Activated naive CD8-positive, alpha-beta T cell treated with anti-CD3 and anti-CD28 coated beads for 36 hours (primary cell): ENCODE results near the gene TFCP2L1. TPM values are rescaled to one million over a fixed set of nuclear protein-coding genes. Genes with fewer than 3 reads are reported as not detected.

ENCODE experiments used
- DNase-seq: peaks from one replicate; pipeline ENCODE4 v3.0.0; 2021
- H3K27ac Mint-ChIP-seq: one replicate; pipeline ENCODE4 v1.8.0; 2022; ENCODE audit warnings: mild to moderate bottlenecking, moderate library complexity, mixed read lengths
- H3K27me3 Mint-ChIP-seq: one replicate; pipeline ENCODE4 v1.8.0; 2022; ENCODE audit warnings: mild to moderate bottlenecking, mixed read lengths
- H3K36me3 Mint-ChIP-seq: one replicate; pipeline ENCODE4 v1.8.0; 2021; ENCODE audit warnings: mild to moderate bottlenecking, mixed read lengths
- H3K4me1 Mint-ChIP-seq: one replicate; pipeline ENCODE4 v1.8.0; 2021; ENCODE audit warnings: mixed read lengths
- H3K4me3 Mint-ChIP-seq: one replicate; pipeline ENCODE4 v1.8.0; 2022; ENCODE audit warnings: mild to moderate bottlenecking, moderate library complexity, mixed read lengths
- H3K9me3 Mint-ChIP-seq: one replicate; pipeline ENCODE4 v1.8.0; 2022; ENCODE audit warnings: mixed read lengths
- total RNA-seq, 2 experiments: library from RNA; stranded (reverse); gene quantifications; one replicate each; pipeline ENCODE4 v1.2.3, GENCODE V29; 2021

TFCP2L1 gene
- total RNA-seq, 2 experiments from 2014 or later = 0.04 to 0.06 TPM

DNA sequence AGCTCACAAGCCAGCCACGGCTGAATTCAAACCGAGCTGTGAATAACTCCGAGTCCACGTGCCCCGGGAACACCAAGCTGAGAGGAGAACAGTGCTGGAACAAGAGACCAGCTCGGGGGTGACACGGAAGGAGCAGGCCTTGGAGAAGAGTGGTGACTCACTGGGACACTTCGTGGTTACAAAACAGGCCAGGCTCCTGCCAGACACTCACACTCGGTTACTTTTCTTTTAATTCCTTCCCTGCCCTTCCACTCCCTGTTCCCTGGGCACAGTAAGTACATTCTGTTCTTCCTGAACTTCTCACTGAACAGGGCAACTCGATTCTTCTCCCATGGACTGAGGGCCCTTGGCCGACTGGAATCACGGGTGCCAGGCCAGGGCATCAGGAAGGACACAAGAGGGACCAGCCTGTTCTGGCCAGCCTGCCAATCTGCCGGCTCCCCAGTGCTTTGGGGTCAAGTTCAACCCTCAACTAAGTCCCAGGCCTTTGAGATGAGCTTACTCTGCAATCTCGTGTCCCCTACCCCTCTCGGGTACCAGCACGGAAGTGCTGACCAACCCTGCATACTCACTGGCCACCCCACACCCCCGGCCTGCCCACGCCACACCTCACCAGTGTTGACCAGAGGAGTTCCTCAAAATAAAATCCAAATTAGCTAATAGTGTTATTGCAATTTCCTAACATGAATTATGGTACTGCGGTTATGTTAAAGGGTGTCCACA, 87.5 kb downstream of the TFCP2L1 start:
- Mint-ChIP-seq H3K9me3 (no peaks in the 10 kb centered on the region), H3K27me3 (no peaks in the 10 kb centered on the region), H3K36me3 (no peaks in the 10 kb centered on the region)

DNA sequence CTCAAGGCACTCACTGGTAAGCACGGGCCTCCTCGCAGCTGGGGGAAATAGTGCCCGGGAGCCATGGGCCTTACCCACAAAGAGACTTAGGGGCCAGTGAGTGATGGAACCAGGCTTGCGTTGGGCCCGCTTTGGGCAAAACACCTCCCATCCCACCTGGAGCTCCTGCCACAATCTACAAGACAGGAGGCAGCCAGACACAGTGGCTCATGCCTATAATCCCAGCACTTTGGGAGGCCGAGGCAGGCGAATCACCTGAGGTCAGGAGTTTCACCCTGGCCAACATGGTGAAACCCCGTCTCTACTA, 88.2 kb downstream of the TFCP2L1 start:
- H3K27me3 Mint-ChIP-seq = no peaks in the 10 kb centered on the region
- H3K4me1 Mint-ChIP-seq = no peaks in the 10 kb centered on the region
- H3K36me3 Mint-ChIP-seq = no peaks in the 10 kb centered on the region
- DNase-seq = no peak
- H3K27ac Mint-ChIP-seq = no peak overlapping the region
- no peaks in the 10 kb centered on the region for H3K9me3 Mint-ChIP-seq
- no peak overlapping the region for H3K4me3 Mint-ChIP-seq

More for the DNA sequence above, 87.5 kb downstream of the TFCP2L1 start:
- no peak overlapping the region for H3K27ac Mint-ChIP-seq
- H3K4me3 Mint-ChIP-seq = no peak overlapping the region
- no peak for DNase-seq
- no peaks in the 10 kb centered on the region for H3K4me1 Mint-ChIP-seq

DNA sequence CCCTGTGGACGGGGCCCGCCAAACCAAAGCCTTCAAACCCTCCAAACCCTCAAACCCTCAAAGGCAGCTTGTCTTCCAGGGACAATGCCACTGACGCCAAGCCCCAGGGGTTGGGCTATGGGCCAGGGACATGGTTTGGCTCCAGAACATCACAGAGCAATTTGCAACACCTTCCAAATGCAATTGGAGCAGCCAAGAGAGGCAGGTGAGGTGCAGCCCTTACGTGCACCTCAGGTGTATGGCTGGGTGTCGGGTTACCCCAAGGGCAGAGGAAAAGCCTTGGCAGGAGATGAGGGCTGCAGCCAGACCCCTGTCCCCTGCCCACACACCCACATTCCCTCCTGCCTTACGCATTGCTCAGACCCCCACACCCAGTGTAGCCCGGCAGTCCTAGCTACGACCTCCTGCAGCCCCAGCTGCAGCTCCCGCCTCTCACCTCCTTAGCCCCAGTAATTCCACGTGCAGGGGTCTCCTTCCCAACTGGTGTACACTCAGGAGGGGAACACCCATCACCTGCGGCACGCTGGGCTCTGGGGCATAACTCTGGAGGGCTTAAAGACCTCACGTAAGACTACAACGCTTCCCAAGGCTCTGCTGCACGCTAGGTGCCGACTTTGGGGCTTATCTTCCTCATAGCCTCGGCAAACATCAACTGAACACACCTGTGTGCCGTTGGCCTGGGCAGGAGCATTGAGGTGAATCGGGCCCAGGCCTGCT, 88.7 kb downstream of the TFCP2L1 start:
- H3K4me3 Mint-ChIP-seq = no peak overlapping the region
- no peaks in the 10 kb centered on the region for H3K27me3 Mint-ChIP-seq
- no peak overlapping the region for H3K27ac Mint-ChIP-seq
- H3K36me3 Mint-ChIP-seq = no peaks in the 10 kb centered on the region
- no peak for DNase-seq
- no peaks in the 10 kb centered on the region for H3K9me3 Mint-ChIP-seq
- H3K4me1 Mint-ChIP-seq = no peaks in the 10 kb centered on the region

DNA sequence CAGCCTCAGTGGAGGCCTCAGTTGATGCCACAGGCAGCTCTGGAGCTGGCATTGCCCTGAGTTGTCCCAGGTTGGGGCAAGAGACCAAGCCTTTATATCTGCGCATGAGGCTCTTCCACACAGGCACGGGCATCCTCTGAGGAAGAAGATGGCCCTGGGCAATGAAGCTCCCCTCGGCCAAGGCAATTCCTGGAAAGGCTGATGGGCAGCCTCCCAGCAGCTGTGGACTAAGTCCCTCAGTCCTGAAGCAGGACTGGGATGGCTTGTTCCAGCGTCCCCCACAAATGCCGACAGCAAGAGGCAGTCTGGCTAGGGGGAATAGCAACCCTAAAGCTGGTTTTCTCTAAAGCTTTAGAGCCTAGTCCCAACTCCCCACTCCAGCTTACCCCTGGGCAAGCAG, 90.0 kb downstream of the TFCP2L1 start:
- Mint-ChIP-seq H3K4me3 (no peak overlapping the region), H3K4me1 (no peaks in the 10 kb centered on the region), H3K36me3 (no peaks in the 10 kb centered on the region), H3K9me3 (no peaks in the 10 kb centered on the region), H3K27me3 (no peaks in the 10 kb centered on the region), H3K27ac (no peak overlapping the region)
- no peak for DNase-seq

DNA sequence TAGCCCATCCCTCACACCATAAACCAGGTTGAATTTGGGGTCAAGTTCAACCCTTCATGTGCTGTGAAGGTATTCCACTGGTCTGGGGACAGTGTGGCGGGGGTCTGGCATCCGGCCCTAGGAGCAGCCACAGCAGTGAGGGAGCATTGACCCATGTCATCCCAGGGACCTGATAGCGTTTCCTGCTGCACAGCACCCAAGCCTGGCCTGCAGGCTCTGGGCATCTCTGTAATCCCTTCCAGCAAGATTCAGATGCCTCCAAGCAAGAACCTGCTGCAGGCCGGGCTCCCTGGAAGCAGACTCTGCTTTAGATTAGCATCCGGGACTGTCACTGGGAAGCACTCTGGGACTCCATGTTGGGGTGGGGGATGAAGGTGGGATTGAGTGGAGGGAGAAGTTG, 90.4 kb downstream of the TFCP2L1 start:
- DNase-seq = no peak
- no peaks in the 10 kb centered on the region for H3K27me3 Mint-ChIP-seq
- H3K27ac Mint-ChIP-seq = no peak overlapping the region
- H3K9me3 Mint-ChIP-seq = no peaks in the 10 kb centered on the region
- no peaks in the 10 kb centered on the region for H3K4me1 Mint-ChIP-seq
- H3K36me3 Mint-ChIP-seq = no peaks in the 10 kb centered on the region
- H3K4me3 Mint-ChIP-seq = no peak overlapping the region

DNA sequence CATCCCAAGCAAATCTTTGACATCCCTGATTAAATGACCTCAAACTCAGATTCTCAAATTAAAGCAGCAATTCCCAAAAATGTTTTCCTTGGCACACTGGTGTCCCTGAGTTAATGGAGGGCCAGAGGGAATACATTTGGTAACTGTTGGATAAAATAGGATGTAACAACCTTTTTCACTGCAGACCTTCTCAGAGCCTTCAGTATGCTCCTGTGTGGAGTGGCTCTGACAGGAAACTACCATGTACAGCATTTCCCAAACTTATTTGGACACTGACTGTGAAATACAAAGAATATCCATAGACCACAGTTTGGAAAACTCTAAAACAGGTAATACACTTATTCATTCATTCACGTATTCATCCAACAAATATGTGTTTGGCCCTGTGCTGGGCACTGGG, 91.8 kb downstream of the TFCP2L1 start:
- DNase-seq = no peak
- Mint-ChIP-seq H3K9me3 (no peaks in the 10 kb centered on the region), H3K36me3 (no peaks in the 10 kb centered on the region), H3K4me3 (no peak overlapping the region), H3K4me1 (no peaks in the 10 kb centered on the region), H3K27me3 (peaks cover 3% of the 10 kb centered on the region), H3K27ac (no peak overlapping the region)

DNA sequence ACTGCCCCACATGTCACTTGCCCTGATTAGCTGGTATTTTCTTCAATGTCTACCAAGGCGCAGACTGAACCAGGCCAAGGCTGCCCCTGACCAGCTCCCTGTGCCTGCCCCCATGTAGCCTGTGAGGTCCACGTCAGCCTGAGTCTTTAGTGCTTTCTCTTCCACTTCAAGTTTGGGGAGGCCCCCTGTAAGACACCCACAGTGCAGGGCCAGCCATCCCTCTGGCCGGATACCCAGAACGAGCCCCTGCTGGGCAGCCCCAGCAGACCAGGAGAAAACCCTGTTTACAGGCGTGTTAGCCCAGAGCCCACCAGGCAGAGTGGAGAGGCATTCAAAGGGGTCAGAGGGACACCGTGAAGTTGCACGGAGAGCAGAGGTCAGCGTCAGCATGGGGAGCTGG, 92.4 kb downstream of the TFCP2L1 start:
- Mint-ChIP-seq H3K27ac (no peak overlapping the region), H3K36me3 (no peaks in the 10 kb centered on the region)

DNA sequence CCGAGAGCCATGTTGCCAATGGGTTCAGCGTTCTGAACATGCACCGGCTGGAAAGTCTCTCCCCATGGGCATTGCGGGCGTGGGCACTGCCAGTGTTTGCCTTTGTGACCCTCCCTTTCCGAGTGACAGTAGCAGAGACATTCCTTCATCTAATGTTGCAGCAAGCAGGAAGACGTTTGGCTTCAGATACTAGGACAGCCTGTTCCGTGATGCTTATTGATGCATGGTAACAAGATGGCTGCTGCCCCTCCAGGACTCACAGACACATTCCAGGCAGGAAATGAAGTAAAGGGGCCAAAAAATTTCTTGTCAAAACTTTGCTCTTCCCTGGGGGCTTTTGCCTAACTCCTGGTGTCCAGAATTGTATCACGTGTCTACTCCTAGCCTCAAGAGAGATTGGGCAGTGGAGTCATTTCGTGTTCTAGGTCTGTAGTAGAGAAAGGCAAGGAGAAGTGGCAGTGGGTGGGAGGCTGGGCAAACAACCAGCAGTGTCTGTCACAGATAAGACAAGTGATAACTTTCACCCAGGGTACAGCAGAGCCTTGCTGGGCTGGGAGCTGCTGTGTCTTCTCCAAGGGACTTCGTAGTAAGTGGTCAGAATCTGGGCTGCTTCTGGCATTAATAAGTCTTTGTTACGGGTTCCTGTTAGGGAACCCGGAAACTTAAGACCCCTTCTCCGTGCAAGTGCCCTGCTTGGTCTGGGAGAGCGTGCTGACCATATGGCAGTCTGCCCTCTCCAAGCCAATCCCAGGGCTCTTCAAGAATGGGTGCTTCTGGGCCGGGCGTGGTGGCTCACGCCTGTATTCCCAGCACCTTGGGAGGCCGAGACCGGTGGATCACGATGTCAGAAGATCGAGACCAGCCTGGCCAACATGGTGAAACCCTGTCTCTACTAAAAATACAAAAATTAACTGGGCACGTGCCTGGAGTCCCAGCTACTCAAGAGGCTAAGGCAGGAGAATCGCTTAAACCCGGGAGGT, 93.5 kb downstream of the TFCP2L1 start:
- Mint-ChIP-seq H3K9me3 (no peaks in the 10 kb centered on the region), H3K27me3 (peaks cover 4% of the 10 kb centered on the region), H3K4me1 (no peaks in the 10 kb centered on the region), H3K36me3 (no peaks in the 10 kb centered on the region), H3K4me3 (no peak overlapping the region), H3K27ac (no peak overlapping the region)
- DNase-seq = no peak

More for the DNA sequence above, 92.4 kb downstream of the TFCP2L1 start:
- no peak for DNase-seq
- no peaks in the 10 kb centered on the region for H3K9me3 Mint-ChIP-seq
- no peaks in the 10 kb centered on the region for H3K4me1 Mint-ChIP-seq
- no peak overlapping the region for H3K4me3 Mint-ChIP-seq
- peaks cover 4% of the 10 kb centered on the region for H3K27me3 Mint-ChIP-seq

DNA sequence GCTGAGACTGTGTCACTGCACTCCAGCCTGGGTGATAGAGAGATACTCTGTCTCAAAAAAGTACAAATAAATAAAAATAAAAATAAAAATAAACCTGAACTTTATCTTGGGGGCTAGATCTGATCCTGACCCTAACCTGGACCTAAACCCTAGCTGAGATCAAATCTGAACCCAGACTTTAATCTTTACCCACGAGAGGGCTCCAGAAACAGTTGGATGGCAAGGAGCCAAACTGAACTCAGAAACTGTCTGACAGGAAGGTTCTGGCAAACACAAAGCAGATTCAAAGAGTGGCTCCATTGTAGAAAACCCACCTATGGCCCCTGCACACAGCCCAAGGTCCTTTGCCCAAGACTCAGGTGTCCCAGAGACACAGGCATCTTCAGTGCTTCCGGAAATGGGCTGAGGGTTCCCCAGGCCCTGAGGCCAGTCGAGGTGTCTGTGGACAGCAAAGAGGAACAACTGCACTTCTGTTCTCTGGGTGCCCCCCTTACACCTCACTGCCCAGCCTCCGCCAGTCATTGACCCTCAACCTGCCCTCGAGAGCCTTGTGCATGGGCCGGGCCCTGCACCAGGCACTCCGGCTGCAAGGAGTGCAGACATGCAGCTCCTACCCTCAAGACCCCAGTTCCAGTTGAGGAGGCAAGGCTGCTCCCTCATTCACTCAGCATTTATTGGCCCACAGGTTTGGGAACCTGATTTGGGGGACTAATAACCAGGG, 95.2 kb downstream of the TFCP2L1 start:
- no peaks in the 10 kb centered on the region for H3K36me3 Mint-ChIP-seq
- H3K4me3 Mint-ChIP-seq = no peak overlapping the region
- H3K9me3 Mint-ChIP-seq = no peaks in the 10 kb centered on the region
- peaks cover 4% of the 10 kb centered on the region for H3K27me3 Mint-ChIP-seq
- DNase-seq = no peak
- H3K27ac Mint-ChIP-seq = no peak overlapping the region
- H3K4me1 Mint-ChIP-seq = no peaks in the 10 kb centered on the region

DNA sequence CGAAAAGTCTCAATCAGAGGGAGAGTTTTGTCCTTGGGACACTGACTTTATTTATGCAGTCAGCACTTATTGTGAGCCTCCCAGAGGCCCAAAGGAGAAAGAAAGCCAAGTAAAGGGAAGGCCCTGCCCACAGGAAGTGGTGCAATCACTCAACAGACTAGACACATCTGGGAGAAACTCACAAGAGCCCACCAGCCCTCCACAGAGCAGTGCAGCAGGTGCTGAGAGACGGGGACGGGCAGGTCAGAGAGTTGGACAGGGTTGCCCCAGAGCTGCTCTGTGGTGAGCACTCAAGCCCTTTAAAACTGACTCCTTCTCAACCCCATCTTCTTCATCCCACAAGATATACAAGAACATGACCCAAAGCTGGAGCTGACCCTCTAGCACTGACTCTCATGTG, 96.0 kb downstream of the TFCP2L1 start:
- no peak for DNase-seq
- Mint-ChIP-seq H3K9me3 (no peaks in the 10 kb centered on the region), H3K27me3 (peaks cover 4% of the 10 kb centered on the region), H3K4me1 (no peaks in the 10 kb centered on the region), H3K4me3 (no peak overlapping the region), H3K36me3 (no peaks in the 10 kb centered on the region), H3K27ac (no peak overlapping the region)

DNA sequence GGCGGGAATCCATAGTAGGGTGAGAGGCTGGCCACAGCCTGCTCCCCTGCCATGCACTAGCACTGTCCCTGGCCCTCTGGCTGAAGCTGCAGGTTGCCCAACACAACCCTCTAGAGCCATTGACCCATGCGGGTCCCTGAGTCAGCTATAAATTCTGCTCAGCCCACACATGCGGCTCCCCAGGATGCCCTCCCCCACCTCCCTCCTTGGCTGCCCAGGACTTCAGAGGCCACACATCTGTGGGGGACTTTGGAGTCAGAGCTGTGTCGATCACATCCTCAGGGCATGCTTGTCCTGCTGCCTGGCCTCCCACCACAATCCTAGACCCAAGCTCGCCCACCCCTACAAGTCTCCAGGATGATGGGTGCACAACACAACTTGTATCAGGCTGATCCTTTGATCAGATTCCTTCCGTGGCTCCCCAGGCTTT, 97.0 kb downstream of the TFCP2L1 start:
- no peaks in the 10 kb centered on the region for H3K36me3 Mint-ChIP-seq
- peaks cover 4% of the 10 kb centered on the region for H3K27me3 Mint-ChIP-seq
- no peak for DNase-seq
- H3K4me3 Mint-ChIP-seq = no peak overlapping the region
- H3K4me1 Mint-ChIP-seq = no peaks in the 10 kb centered on the region
- no peak overlapping the region for H3K27ac Mint-ChIP-seq
- H3K9me3 Mint-ChIP-seq = no peaks in the 10 kb centered on the region

DNA sequence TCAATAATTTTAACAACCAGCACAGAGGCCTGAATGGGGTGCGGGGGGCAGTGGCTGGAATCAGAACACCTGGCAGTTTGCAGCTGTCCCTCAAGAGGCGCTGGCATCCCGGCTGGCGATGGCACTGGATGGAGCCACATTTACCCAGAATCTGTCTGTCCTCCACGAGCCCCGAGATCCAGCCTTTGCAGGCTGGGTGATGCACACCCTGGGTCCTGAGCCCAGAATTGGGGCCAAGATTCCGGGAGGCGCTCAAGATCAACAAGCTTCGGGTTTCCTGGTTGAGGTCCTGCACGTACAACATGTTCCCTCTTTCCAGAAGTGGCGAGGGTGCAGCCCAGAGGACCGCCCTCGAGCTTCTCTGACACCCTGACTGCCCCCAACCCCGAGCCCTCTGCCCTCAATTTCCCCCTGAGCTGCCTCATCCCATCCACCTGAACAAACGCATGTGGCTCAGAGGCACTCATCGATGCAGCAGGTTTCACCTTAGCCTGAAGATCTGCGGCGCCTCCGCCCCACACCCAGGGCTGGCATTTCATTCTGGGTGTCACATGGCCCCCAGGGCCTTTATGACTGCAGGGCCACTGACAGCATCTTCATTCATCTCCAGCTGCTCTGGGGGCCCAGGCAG, 97.5 kb downstream of the TFCP2L1 start:
- Mint-ChIP-seq H3K36me3 (no peaks in the 10 kb centered on the region), H3K4me3 (no peak overlapping the region), H3K27ac (no peak overlapping the region), H3K9me3 (no peaks in the 10 kb centered on the region), H3K4me1 (no peaks in the 10 kb centered on the region), H3K27me3 (peaks cover 4% of the 10 kb centered on the region)
- DNase-seq = no peak

DNA sequence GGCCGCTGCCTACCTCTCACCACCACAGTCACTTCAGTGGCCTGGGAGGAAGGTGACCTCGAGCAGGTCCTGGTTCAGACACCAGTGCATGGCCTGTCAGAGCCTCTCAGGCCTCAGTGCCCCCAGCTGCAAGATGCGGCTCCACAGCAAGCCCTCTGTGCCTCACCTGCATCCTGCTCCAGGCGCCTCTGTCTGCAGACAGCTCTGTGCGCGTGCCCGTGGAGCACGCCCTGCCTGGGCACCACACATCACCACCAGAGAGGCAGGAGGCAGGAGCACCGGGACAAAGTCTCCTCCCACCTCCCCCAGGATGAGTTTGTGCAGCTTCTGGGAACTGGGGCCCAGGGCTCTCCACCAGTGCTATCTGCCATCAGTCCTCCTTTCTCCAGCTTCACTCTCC, 98.7 kb downstream of the TFCP2L1 start:
- H3K36me3 Mint-ChIP-seq = no peaks in the 10 kb centered on the region
- no peaks in the 10 kb centered on the region for H3K4me1 Mint-ChIP-seq

DNA sequence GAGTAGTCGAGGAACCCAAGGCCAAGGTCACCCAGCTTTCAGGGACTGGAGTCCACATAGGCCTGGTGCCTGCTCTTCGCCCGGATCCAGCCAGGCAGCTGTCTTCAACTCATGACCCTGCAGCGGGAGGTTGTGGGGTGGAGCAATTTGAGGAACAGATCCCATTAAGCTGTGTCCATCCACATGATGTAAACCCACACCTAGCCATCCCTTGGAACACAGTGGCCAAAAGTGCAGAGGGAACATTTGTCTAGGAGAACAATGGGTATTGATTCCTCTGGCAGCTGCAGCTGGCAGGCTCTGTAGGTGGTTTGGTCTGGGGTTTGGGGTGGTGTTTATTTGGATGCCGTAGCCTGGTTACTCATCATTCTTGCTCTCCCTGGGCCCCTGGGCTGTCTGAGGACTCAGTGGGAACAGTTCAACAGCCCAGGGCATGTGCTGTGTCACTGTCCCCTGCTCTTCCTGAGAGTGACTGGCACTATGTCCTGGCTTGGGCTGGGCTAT, 99.4 kb downstream of the TFCP2L1 start:
- Mint-ChIP-seq H3K27ac (no peak overlapping the region), H3K27me3 (peaks cover 4% of the 10 kb centered on the region), H3K9me3 (no peaks in the 10 kb centered on the region), H3K36me3 (no peaks in the 10 kb centered on the region), H3K4me3 (no peak overlapping the region), H3K4me1 (no peaks in the 10 kb centered on the region)
- DNase-seq = no peak

More for the DNA sequence above, 98.7 kb downstream of the TFCP2L1 start:
- Mint-ChIP-seq H3K4me3 (no peak overlapping the region), H3K9me3 (no peaks in the 10 kb centered on the region), H3K27ac (no peak overlapping the region), H3K27me3 (peaks cover 4% of the 10 kb centered on the region)
- DNase-seq = no peak
